ENCODE data around the gene DYNLT4. TPM values are rescaled to one million over a fixed set of nuclear protein-coding genes. Genes with fewer than 3 reads are reported as not detected.

Gene DYNLT4
- total RNA-seq, 4 donors from 2014 or later = 0.67 to 1.0 TPM; not detected in 2

DNA sequence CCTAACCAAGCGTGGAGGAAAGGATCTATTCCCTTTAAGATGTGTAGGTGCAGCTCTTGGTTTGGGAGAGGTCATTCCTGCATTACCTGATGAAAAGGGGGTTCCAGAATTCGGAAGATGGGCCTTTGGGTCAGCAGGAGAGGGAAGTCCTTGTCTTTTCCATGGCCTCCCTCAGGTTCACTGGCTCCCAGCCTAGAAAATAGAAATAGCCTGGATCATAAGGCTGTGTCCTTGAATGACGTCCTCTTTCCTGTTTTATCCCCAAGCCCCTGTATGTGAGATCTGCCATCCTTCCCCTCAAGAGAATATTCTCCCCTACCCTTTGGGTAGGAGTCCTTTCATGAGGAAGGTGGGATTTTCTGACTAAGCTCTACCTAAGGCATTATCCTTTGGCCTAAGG is 46.3 kb downstream of the DYNLT4 start:
- no peak overlapping the region for H3K27ac ChIP-seq
- TF ChIP-seq, protein P1, sequence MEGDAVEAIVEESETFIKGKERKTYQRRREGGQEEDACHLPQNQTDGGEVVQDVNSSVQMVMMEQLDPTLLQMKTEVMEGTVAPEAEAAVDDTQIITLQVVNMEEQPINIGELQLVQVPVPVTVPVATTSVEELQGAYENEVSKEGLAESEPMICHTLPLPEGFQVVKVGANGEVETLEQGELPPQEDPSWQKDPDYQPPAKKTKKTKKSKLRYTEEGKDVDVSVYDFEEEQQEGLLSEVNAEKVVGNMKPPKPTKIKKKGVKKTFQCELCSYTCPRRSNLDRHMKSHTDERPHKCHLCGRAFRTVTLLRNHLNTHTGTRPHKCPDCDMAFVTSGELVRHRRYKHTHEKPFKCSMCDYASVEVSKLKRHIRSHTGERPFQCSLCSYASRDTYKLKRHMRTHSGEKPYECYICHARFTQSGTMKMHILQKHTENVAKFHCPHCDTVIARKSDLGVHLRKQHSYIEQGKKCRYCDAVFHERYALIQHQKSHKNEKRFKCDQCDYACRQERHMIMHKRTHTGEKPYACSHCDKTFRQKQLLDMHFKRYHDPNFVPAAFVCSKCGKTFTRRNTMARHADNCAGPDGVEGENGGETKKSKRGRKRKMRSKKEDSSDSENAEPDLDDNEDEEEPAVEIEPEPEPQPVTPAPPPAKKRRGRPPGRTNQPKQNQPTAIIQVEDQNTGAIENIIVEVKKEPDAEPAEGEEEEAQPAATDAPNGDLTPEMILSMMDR (IDR thresholded peaks at IDR 0.05) = no peak
- H3K4me3 ChIP-seq (replicated peaks in 1 of 3) = no peak overlapping the region
- DNase-seq = no peak
- no peaks in the 10 kb centered on the region for H3K27me3 ChIP-seq
- 94 to 95% methylated on average over 3 of the region's 3 CpGs for WGBS, 2 donors
- no peaks in the 10 kb centered on the region for H3K36me3 ChIP-seq
- no peaks in the 10 kb centered on the region for H3K9me3 ChIP-seq
- intact Hi-C loops (cut with DNase I) = no loop called here
- H3K4me1 ChIP-seq = no peaks in the 10 kb centered on the region

GRCh38 chr1:44759077-44759476 is 48.1 kb downstream of the DYNLT4 start:
- H3K36me3 ChIP-seq = no peaks in the 10 kb centered on the region
- DNase-seq = no peak
- no peaks in the 10 kb centered on the region for H3K9me3 ChIP-seq
- H3K4me1 ChIP-seq = no peaks in the 10 kb centered on the region
- WGBS, 2 donors = 90 to 94% methylated on average over 11 of the region's 11 CpGs
- no peak overlapping the region for H3K4me3 ChIP-seq (replicated peaks in 1 of 3)
- intact Hi-C loops (cut with DNase I) = no loop called here
- H3K27me3 ChIP-seq = no peaks in the 10 kb centered on the region
- H3K27ac ChIP-seq = no peak overlapping the region
- TF ChIP-seq, protein P1 (IDR thresholded peaks at IDR 0.05) = no peak
- no peak for TF ChIP-seq POLR2A (IDR thresholded peaks at IDR 0.05)

DNA sequence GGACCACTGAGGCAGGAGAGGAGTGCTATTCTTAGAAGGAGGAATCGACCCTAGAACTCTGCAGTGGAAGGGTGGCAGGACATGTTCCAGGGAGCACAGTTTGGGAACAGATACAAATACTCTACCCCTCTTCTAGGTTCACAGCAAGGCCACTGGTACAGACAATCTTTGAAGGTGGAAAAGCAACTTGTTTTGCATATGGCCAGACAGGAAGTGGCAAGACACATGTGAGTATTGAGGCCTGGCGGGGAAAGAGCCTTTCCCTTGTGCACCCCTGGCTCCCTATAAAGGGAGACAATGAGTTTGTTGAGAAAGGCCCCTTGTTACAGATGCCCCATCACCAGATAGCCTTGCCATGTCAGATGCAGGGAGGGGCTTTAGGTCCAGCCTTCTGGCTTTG is 49.7 kb downstream of the DYNLT4 start:
- Histone ChIP-seq H3K9me3 (no peaks in the 10 kb centered on the region), H3K36me3 (no peaks in the 10 kb centered on the region), H3K27ac (no peak overlapping the region), H3K27me3 (no peaks in the 10 kb centered on the region), H3K4me1 (no peaks in the 10 kb centered on the region), H3K4me3 (replicated peaks in 1 of 3) (no peak overlapping the region)
- intact Hi-C loops (cut with DNase I) = no loop called here
- WGBS, 2 donors = 96 to 100% methylated on average over 2 of the region's 2 CpGs
- DNase-seq = no peak
- TF ChIP-seq, protein P1 (IDR thresholded peaks at IDR 0.05) = no peak
- TF ChIP-seq POLR2A (IDR thresholded peaks at IDR 0.05) = no peak

Small RNAs within 50 kb of the gene (small RNA-seq; reads per million reads assigned to genes)
- gene AL136380.1 (not detected), gene SNORD38A (349 reads per million, percentile 98 among the genes with 10 or more reads in this experiment), gene SNORD38B (not detected), gene SNORD46 (2,563 reads per million, percentile 99 among the genes with 10 or more reads in this experiment), gene SNORD55 (not detected)

Other genes with a start within 250 kb of the DYNLT4 start
- 10 to 100 TPM in 1 of 4 donors, 1 to 10 TPM in 3; 3.9 to 10.4 (median 8.0) TPM for gene TMEM53, start 132.9 kb downstream of the DYNLT4 start, total RNA-seq
- 1 to 10 TPM in 2 of 4 donors, not detected in 2; 1.3 to 1.9 TPM for gene ARMH1, start 132.6 kb downstream of the DYNLT4 start, total RNA-seq
- gene RNU5D-1, start 76.2 kb downstream of the DYNLT4 start, total RNA-seq = not detected
- 1 to 10 TPM in 2 of 4 donors, under 1 TPM in 2; 0.63 to 1.2 (median 1.0) TPM for gene KIF2C, start 67.5 kb downstream of the DYNLT4 start, total RNA-seq
- gene RPS8, start 31.8 kb downstream of the DYNLT4 start, total RNA-seq = 1,000 to 10,000 TPM; 1,167 to 2,709 (median 1,595) TPM
- under 1 TPM in 2 of 4 donors, not detected in 2; 0.42 to 0.56 TPM for gene BEST4, start 19.2 kb downstream of the DYNLT4 start, total RNA-seq
- 10 to 100 TPM in 3 of 4 donors, 1 to 10 TPM in 1; 7.4 to 18.4 (median 13.6) TPM for gene PLK3, start 7.0 kb downstream of the DYNLT4 start, total RNA-seq
- 10 to 100 TPM in 2 of 4 donors, 1 to 10 TPM in 2; 7.3 to 14.9 (median 9.2) TPM for gene BTBD19, start 1.2 kb upstream of the DYNLT4 start, total RNA-seq
- gene PTCH2, start 35.9 kb upstream of the DYNLT4 start, total RNA-seq = 1 to 10 TPM in 1 of 4 donors, under 1 TPM in 3; 0.15 to 1.0 (median 0.52) TPM
- 10 to 100 TPM; 16.9 to 21.3 (median 19.2) TPM for gene EIF2B3, start 179.2 kb upstream of the DYNLT4 start, total RNA-seq
- gene HECTD3, start 204.0 kb upstream of the DYNLT4 start, total RNA-seq = 10 to 100 TPM; 30.8 to 42.6 (median 38.1) TPM
- 100 to 1,000 TPM in 2 of 4 donors, 10 to 100 TPM in 2; 94.5 to 137 (median 99.3) TPM for gene UROD, start 204.9 kb upstream of the DYNLT4 start, total RNA-seq

Data from thyroid gland (tissue), 4 donors.